GM12801 (cell line): ENCODE measurements around the gene NMNAT2.

ENCODE experiments used
- TF ChIP-seq, protein P1 (sequence below): IDR thresholded peaks from one replicate; pipeline ENCODE4 v1.5.1; 2011; ENCODE audit warnings: control low read depth; ENCODE audit not compliant: insufficient read length; ENCODE audit errors: extremely low read depth

The NMNAT2 gene

DNA sequence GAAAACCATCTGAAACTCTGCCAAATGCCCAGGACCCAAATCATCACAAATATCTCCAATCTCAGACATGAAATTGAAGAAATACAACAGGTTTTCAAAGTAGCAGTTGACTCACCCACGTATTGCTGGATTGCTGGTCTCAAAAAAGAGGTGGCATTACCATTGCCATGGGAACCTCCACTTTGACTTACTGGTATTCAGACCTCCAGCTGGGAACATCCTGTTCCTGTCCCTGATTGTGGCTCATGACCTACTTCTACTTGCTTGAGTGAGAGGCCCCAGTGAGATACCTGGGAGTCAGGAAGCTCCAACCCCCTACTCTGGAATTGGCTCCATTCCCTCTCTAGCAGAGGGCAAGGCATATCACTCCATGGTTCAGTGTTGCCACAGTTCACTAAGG, 64.6 kb downstream of the NMNAT2 start:
- TF ChIP-seq, protein P1, sequence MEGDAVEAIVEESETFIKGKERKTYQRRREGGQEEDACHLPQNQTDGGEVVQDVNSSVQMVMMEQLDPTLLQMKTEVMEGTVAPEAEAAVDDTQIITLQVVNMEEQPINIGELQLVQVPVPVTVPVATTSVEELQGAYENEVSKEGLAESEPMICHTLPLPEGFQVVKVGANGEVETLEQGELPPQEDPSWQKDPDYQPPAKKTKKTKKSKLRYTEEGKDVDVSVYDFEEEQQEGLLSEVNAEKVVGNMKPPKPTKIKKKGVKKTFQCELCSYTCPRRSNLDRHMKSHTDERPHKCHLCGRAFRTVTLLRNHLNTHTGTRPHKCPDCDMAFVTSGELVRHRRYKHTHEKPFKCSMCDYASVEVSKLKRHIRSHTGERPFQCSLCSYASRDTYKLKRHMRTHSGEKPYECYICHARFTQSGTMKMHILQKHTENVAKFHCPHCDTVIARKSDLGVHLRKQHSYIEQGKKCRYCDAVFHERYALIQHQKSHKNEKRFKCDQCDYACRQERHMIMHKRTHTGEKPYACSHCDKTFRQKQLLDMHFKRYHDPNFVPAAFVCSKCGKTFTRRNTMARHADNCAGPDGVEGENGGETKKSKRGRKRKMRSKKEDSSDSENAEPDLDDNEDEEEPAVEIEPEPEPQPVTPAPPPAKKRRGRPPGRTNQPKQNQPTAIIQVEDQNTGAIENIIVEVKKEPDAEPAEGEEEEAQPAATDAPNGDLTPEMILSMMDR: no peak

DNA sequence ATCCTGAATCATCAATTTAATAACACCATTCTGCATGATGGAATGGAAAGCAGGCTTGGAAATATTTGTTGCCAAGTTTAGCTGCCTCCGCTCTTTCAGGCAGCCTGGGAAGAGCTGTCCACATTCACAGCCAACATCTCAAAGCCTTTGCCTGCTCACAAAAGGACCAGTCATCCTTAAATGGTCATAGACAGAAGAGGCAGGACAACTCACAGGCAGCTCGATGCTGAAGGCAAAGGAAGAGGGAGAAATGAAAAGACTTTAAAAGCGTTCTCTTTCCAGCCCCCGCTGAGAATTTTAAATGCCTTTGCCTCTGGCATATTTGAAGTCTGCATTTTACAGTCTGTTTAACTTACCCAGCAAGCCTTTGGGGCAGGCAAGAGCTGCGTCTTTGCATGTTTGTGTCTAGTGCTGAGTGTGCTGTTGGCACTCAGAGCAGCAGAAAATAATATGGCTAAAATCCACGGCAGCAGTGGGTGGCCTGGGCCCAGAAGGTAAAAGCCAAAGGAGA, 68.9 kb downstream of the NMNAT2 start:
- TF ChIP-seq, protein P1: no peak

DNA sequence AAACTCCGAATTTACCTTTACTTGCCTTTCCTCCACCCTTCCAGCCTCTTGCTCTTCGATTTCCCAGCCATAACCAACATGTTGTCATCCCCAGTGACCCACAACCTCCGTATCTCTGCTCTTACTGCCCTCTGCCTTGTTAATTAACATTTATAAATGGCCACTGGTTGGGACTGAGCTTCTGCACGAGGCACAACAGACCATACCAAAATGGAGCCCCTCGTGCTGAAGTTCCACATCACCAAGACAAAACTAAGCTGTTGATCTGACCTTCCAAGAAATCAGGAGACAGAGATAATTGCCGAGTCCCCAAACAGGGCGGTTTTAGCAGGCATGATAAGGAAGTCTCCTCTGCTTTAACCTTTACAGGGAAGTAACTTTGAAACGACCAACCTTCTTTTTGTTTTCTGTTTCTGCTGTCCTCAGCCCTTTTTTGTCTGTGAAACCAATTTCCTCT, 71.9 kb downstream of the NMNAT2 start:
- TF ChIP-seq, protein P1: no peak

DNA sequence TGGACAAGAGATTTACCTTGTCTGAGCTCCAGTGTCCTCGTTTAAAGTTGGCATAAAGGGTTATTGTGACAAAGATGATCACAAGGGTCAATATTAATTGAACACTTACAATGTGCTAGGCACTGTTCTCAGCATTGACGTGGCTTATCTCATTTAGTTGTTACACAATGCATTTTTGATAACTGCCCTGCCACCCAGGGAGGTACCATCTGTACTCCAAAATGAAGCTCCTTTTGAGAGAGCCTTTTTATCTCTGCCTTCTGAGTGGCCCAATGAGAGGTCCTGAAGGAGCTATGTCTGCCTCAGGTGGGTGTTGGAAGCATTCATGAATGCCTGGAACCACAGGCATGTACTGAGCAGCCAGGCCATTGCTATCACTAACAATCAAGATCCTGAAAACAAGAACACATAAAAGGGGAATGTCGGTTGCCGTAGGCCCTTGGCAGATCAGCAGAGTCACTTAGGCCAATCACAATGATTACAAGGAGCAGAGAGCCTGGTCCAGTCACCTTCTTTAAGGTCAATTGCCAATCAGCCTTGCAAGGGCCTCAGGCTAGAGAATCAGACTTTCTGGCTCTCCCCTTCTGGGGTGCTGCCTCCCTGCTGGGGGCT, 78.5 kb downstream of the NMNAT2 start:
- TF ChIP-seq, protein P1: no peak

DNA sequence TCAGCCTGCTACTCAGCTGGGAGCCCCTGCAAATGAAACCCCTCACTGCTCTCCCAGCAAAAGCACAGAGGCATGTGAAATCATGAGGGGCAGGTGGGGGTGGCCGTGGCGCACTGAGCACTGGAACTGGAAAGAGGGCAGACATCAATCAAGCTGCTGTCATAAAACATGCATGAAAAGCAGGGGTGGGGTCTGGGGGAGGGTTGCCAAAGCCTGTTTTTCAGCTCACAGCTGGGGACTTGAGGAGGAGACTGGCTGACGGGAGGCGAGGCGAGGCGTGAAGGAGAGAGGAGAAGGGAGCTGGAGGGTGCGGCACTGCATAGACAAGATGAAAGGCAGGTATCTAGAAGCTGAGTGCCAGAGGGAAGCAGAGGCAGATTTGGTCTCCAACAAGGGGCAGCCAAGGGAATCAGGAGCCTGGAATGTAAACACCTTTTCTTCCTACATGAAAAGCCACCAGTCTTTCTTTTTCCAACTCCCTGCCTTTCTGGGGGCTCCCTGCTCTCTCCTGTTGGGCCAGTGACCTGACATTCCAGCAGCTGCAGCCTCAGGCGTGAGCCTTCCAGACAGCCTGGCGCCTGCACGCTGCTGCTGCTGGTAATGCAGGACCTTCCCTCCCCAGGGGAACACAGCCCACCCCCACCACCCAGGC, 87.0 kb downstream of the NMNAT2 start:
- TF ChIP-seq, protein P1: no peak

DNA sequence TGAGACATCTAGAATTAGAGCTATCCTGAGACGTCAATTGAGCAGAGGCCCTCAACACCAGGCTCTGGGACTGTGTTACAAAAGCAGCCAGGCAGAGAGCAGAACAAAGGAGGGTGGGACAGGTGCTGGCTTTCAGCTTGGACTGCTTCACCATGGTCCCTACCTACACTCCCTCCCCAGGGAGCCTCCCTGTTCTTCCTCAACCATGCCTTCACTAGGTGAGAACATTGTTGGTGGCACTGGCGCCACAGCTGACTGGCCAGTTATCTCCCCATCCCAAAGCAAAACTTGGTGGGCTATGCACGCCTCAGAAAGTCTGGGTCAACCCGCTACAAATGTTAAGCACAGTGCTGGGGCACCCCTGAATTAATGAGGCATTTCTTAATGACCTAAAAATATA, 87.8 kb downstream of the NMNAT2 start:
- TF ChIP-seq, protein P1: no peak

DNA sequence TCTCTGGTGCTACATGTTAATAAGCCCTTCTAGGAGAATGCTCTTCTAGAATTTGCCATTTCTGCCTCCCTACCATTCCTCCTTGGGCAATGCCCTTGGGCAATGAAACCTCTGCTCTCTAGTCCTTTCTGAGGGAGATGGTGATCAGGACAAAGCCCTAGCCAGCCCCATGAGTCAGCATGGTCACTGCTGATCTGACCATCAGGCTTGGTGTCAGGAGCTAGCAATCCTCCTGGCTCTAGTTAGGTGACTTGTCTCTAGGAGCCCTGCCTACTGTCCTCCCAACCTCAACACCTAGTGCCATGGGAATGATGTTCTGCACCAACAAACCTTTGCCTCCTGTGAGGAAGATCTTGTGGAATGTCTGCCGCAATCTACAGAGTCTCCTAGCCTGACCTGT, 89.8 kb downstream of the NMNAT2 start:
- TF ChIP-seq, protein P1: no peak
